HCT116 (cell line): Measurements from ENCODE around the gene GSTM1. TPM values are rescaled to one million over a fixed set of nuclear protein-coding genes. Genes with fewer than 3 reads are reported as not detected.

Experiments
- ATAC-seq: fragments of 200-7000 bp; cut with Tn5 transposase; 2 replicates; pipeline ENCODE4 v1.9.1; 2020; ENCODE audit warnings: mild to moderate bottlenecking, moderate library complexity
- BruUV-seq: library from RNA; stranded (reverse); fragments of 400-500 nt; replicated peaks from 2 replicates; lab custom pipeline; 2021; lab: Mats Ljungman, UMichigan
- CTCF ChIA-PET: fragments of 300-600 bp; sonication (Branson Sonifier 250); formaldehyde crosslinking; loops from one replicate; lab custom pipeline; 2021; ENCODE audit warnings: antibody characterized with exemption; lab: Charles Lee
- POLR2A ChIA-PET: fragments of 300-600, 350-600 bp; sonication (Branson Sonifier 250); formaldehyde crosslinking; loops from one replicate; lab custom pipeline; 2021; ENCODE audit warnings: antibody characterized with exemption; lab: Charles Lee
- RAD21 ChIA-PET, 2 experiments: fragments of 300-600 bp; sonication (Branson Sonifier 250); formaldehyde crosslinking; loops; one replicate each; lab custom pipeline; 2023; ENCODE audit warnings: low total read pairs in 2 of 2; ENCODE audit not compliant: uncharacterized antibody in 2 of 2, unreplicated experiment in 2 of 2, low non-redundant PET in 1 of 2; lab: Charles Lee
- DNase-seq: peaks from one replicate; pipeline ENCODE4 v3.0.0-alpha.2; 2010; ENCODE audit warnings: low read depth, low spot score
- H2AFZ ChIP-seq: fragments of 200-600 bp; shearing (Covaris generic), sonication (generic); 2 replicates; pipeline ENCODE4 v1.6.1; 2017; ENCODE audit warnings: low read depth, mixed run types, mixed read lengths, antibody characterized with exemption, low read length; ENCODE audit not compliant: poor library complexity, severe bottlenecking
- H3K27ac ChIP-seq: 2 replicates; pipeline ENCODE4 v1.5.1; 2012; ENCODE audit warnings: low read depth, low read length
- H3K27me3 ChIP-seq: fragments of 200-600 bp; sonication (generic); 2 replicates; pipeline ENCODE4 v1.6.1; 2016; ENCODE audit warnings: mixed run types, low read length, mixed read lengths; ENCODE audit not compliant: insufficient read depth
- H3K36me3 ChIP-seq, 2 experiments: fragments of 200-500 bp in 1 of 2; fragments of 200-600 bp in 1 of 2; sonication (Bioruptor generic) in 1 of 2; sonication (generic) in 1 of 2; 2 replicates each; pipeline versions ENCODE4 v1.5.1 to v1.6.1; 2014 to 2016; ENCODE audit warnings: low read length in 2 of 2, inconsistent platforms in 1 of 2, mixed read lengths in 1 of 2, mixed run types in 1 of 2; ENCODE audit not compliant: insufficient read depth in 2 of 2, control insufficient read depth in 1 of 2
- H3K4me1 ChIP-seq, 2 experiments: fragments of 200-600 bp in 1 of 2; sonication (generic) in 1 of 2; 2 replicates each; pipeline versions ENCODE4 v1.5.1 to v1.6.1; 2012 to 2017; ENCODE audit warnings: low read length in 2 of 2, inconsistent platforms in 1 of 2, mild to moderate bottlenecking in 1 of 2, mixed read lengths in 1 of 2, mixed run types in 1 of 2, moderate library complexity in 1 of 2; ENCODE audit not compliant: insufficient read depth in 2 of 2, control insufficient read depth in 1 of 2
- H3K4me2 ChIP-seq: fragments of 200-600 bp; sonication (generic); 2 replicates; pipeline ENCODE4 v1.6.1; 2017; ENCODE audit warnings: mixed run types, low read length, mixed read lengths
- H3K4me3 ChIP-seq, 2 experiments: fragments of 200-600 bp in 1 of 2; sonication (generic) in 1 of 2; replicated peaks in 1 of 2; 2 replicates each; pipeline ENCODE4 v1.5.1; 2011 to 2016; ENCODE audit warnings: low read length in 2 of 2, control low read depth in 1 of 2, low read depth in 1 of 2, mild to moderate bottlenecking in 1 of 2, mixed read lengths in 1 of 2, mixed run types in 1 of 2
- H3K79me2 ChIP-seq: fragments of 200-600 bp; sonication (generic); 2 replicates; pipeline ENCODE4 v1.6.1; 2017; ENCODE audit warnings: mild to moderate bottlenecking, mixed run types, low read length, moderate library complexity, mixed read lengths; ENCODE audit not compliant: insufficient read depth
- H3K9ac ChIP-seq: fragments of 200-600 bp; sonication (generic); 2 replicates; pipeline ENCODE4 v1.6.1; 2016; ENCODE audit warnings: low read length, mixed read lengths
- H3K9me2 ChIP-seq: fragments of 200-600 bp; sonication (generic), shearing (Covaris generic); 2 replicates; pipeline ENCODE4 v1.6.1; 2017; ENCODE audit warnings: mixed run types, mild to moderate bottlenecking, moderate library complexity; ENCODE audit not compliant: insufficient read depth
- H3K9me3 ChIP-seq, 2 experiments: fragments of 200-500 bp in 1 of 2; fragments of 200-600 bp in 1 of 2; sonication (Bioruptor generic) in 1 of 2; sonication (generic) in 1 of 2; 2 replicates each; pipeline ENCODE4 v1.6.1; 2014 to 2017; ENCODE audit warnings: low read length in 2 of 2, mixed read lengths in 2 of 2, inconsistent platforms in 1 of 2, low read depth in 1 of 2, mild to moderate bottlenecking in 1 of 2, mixed run types in 1 of 2, moderate library complexity in 1 of 2; ENCODE audit not compliant: control insufficient read depth in 1 of 2, insufficient read depth in 1 of 2
- H4K20me1 ChIP-seq: fragments of 200-600 bp; sonication (generic), shearing (Covaris generic); 2 replicates; pipeline ENCODE4 v1.6.1; 2017; ENCODE audit warnings: mixed run types, mild to moderate bottlenecking, moderate library complexity; ENCODE audit not compliant: insufficient read depth
- ATF3 ChIP-seq: IDR thresholded peaks from 2 replicates; pipeline ENCODE4 v1.6.1; 2012
- CBX3 ChIP-seq: IDR thresholded peaks from 2 replicates; pipeline ENCODE4 v1.6.1; 2012; ENCODE audit warnings: low read depth
- ELF1 ChIP-seq: IDR thresholded peaks from 2 replicates; pipeline ENCODE4 v1.6.1; 2012; ENCODE audit warnings: low read depth, borderline replicate concordance
- JUND ChIP-seq: IDR thresholded peaks from 2 replicates; pipeline ENCODE4 v1.6.1; 2012
- POLR2A ChIP-seq: IDR thresholded peaks from 2 replicates; pipeline ENCODE4 v1.7.0; 2011; ENCODE audit warnings: borderline replicate concordance; ENCODE audit not compliant: insufficient read depth, insufficient read length; ENCODE audit errors: extremely low read depth
- POLR2AphosphoS5 ChIP-seq: IDR thresholded peaks from 2 replicates; pipeline ENCODE4 v1.6.1; 2011; ENCODE audit warnings: mild to moderate bottlenecking, low read depth, low read length, moderate library complexity
- RAD21 ChIP-seq: IDR thresholded peaks from 2 replicates; pipeline ENCODE4 v1.6.1; 2012; ENCODE audit warnings: low read depth, mild to moderate bottlenecking
- REST ChIP-seq: IDR thresholded peaks from 2 replicates; pipeline ENCODE4 v1.6.1; 2012; ENCODE audit warnings: low read depth
- SRF ChIP-seq: IDR thresholded peaks from 2 replicates; pipeline ENCODE4 v1.6.1; 2012; ENCODE audit warnings: low read depth
- TCF7L2 ChIP-seq: IDR thresholded peaks from 2 replicates; pipeline ENCODE4 v1.7.0; 2011; ENCODE audit warnings: borderline replicate concordance, inconsistent platforms; ENCODE audit not compliant: insufficient read depth, insufficient read length; ENCODE audit errors: extremely low read depth
- YY1 ChIP-seq: IDR thresholded peaks from 2 replicates; pipeline ENCODE4 v1.6.1; 2011; ENCODE audit warnings: low read length, low read depth, moderate library complexity, mild to moderate bottlenecking; ENCODE audit not compliant: insufficient replicate concordance; ENCODE audit errors: extremely low read depth
- ZBTB33 ChIP-seq: IDR thresholded peaks from 2 replicates; pipeline ENCODE4 v1.6.1; 2011; ENCODE audit warnings: mild to moderate bottlenecking, low read length, moderate library complexity; ENCODE audit not compliant: insufficient replicate concordance; ENCODE audit errors: extremely low read depth
- ZNF274 ChIP-seq: fragments of 200-500 bp; sonication (Bioruptor generic); IDR thresholded peaks from 2 replicates; pipeline ENCODE4 v1.6.1; 2014; ENCODE audit warnings: mild to moderate bottlenecking, low read depth, low read length, inconsistent platforms
- intact Hi-C: fragments of 100-400 bp; cut with micrococcal nuclease; formaldehyde crosslinking; loops from 2 replicates; pipeline ENCODE4 v1.10.0; 2022
- total RNA-seq: library from RNA; stranded (reverse); gene quantifications from one replicate; pipeline ENCODE4 v1.2.1, GENCODE V29; 2021; ENCODE audit not compliant: unreplicated experiment

The GSTM1 gene
- total RNA-seq, 1 experiment from 2014 or later: not detected

- no peak overlapping the region for H3K27ac ChIP-seq
- no peaks in the 10 kb centered on the region for H3K79me2 ChIP-seq
- no peak overlapping the region for H3K4me3 ChIP-seq
- H3K9me2 ChIP-seq: no peaks in the 10 kb centered on the region
- BruUV-seq: no TSS peak
- ATAC-seq: no peak
- H2AFZ ChIP-seq: no peak overlapping the region
- no peaks in the 10 kb centered on the region for H4K20me1 ChIP-seq
- ChIA-PET RAD21 (no interaction called here), CTCF (no interaction called here), POLR2A (no interaction called here)
- no peak for DNase-seq
- no peak overlapping the region for H3K4me2 ChIP-seq
- no peak for TF ChIP-seq POLR2A
- no peak for TF ChIP-seq POLR2AphosphoS5
- TF ChIP-seq JUND: no peak
- no peak for TF ChIP-seq CBX3
- no peak for TF ChIP-seq SRF
- TF ChIP-seq ELF1: no peak
- TF ChIP-seq ZNF274: no peak
- no peak for TF ChIP-seq ZBTB33
- TF ChIP-seq TCF7L2: no peak
- no peak for TF ChIP-seq REST
- no peak for TF ChIP-seq RAD21
- no peak for TF ChIP-seq ATF3
- TF ChIP-seq YY1: no peak
- H3K27me3 ChIP-seq: no peaks in the 10 kb centered on the region
- no peaks in the 10 kb centered on the region for H3K9me3 ChIP-seq
- intact Hi-C loops: loop anchor here (5.0 kb wide), 1 partner anchor 266 kb away; the partner anchor contains the start of gene AHCYL1
- no peaks in the 10 kb centered on the region for H3K36me3 ChIP-seq
- H3K4me1 ChIP-seq: peaks cover 0 to 14% of the 10 kb centered on the region in 2 experiments; a peak in 2 of 4 replicates
- H3K9ac ChIP-seq: no peak overlapping the region
These were observed 28.5 kb downstream of the GSTM1 start for GRCh38 chr1:109716121-109716520.
